ENCODE measurements around the gene CASP8AP2.
A peak's percentile ranks its signal among the peaks of the same experiment; 100 is the strongest.
"Not testable (repeated sequence)": the region's sequence is repeated elsewhere in the genome, so short reads cannot be mapped to it uniquely, and the experiment has no call there.

The CASP8AP2 gene

GRCh38 chr6:89819336-89820130 lies 10.1 kb upstream of the CASP8AP2 start, which contains the start of gene MDN1:
Gene MDN1 (minus strand): TSS chr6:89819794. CDS start chr6:89819607, 187 bp downstream.
- peak; percentile 72 to 82 (median 80) for DNase-seq (ENCODE audit: low read depth in 3 of 3)

DNA sequence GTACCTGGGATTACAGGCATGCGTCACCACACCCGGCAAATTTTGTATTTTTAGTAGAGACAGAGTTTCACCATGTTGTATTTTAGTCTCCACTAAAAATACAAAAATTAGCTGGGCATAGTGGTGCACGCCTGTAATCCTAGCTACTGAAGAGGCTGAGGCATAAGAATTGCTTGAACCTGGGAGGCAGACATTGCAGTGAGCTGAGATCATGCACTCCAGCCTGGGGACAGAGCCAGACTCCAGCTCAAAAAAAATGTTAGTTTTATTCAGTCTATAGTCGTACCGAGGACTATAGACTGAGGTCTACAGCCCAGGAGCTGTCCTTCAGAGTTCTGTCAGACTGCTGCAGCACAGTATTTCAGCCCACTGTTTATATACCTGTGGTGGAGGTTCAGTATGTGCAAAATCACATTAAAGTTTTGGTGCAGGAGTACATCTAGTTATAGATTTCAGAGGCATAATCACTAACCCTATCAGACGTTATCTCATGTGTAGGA lies 3.6 kb upstream of the CASP8AP2 start:
- no peak for DNase-seq (ENCODE audit: low read depth in 3 of 3)

DNA sequence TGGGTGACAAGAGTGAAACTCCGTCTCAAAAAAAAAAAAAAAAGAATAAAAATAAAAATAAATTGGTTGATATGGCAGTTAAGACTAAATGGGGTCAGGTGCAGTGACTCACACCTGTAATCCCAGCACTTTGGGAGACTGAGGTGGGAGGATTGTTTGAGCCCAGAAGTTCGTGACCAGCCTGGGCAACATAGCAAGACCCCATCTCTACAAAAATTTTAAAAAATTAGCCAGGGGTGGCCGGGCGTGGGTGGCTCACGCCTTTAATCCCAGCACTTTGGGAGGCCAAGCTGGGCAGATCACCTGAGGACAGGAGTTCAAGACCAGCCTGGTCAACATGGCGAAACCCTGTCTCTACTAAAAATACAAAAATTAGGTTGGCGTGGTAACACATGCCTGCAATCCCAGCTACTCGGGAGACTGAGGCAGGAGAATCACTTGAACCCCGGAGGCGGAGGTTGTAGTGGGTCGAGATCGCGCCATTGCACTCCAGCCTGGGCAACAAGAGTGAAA lies 1.1 kb upstream of the CASP8AP2 start:
- not testable (repeated sequence) for DNase-seq (ENCODE audit: low read depth in 3 of 3)

GRCh38 chr6:89828988-89829471 lies 650 bp upstream of the CASP8AP2 start:
- DNase-seq (ENCODE audit: low read depth in 3 of 3): no peak

GRCh38 chr6:89830170-89830809 lies 610 bp downstream of the CASP8AP2 start:
- no peak for DNase-seq (ENCODE audit: low read depth in 3 of 3)

DNA sequence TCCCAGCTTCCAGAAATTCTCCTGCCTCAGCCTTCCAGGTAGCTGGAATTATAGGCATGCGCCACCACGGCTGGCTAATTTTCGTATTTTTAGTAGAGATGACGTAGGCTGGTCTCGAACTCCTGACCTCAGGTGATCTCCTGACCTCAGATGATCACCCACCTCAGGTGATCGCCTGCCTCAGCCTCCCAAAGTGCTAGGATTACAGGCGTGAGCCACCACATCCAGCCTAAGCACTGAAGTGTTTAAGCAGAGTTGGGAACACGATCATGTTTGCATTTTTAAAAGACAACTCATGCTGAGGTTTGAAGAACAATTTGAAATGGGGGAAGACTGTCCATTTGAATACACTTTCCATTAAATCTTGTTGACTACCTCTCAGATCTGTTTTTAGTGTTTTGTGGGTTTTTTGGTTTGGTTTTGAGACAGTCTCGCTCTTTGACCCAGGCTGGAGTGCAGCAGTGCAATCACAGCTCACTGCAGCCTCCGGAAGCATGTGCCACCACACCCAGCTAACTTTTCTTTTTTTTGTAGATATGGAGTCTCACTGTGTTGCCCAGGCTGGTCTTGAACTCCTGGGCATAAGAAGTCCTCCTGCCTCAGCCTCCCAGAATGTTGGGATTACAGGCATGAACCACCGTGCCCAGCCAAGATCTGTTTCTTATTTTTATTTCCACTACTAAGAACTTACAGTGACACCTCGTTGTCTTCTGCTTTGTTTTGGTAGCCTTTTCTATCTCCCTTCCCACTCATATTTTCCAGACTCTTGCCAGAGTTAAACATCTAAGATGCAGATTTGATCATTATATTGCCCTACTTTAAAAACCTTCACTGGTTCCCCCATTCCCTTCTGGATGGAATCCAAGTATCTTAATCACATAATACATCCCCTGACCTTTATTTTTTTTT lies 5.5 kb downstream of the CASP8AP2 start:
- DNase-seq (ENCODE audit: low read depth in 3 of 3): peak in 1 of 3 experiments; percentile 6

DNA sequence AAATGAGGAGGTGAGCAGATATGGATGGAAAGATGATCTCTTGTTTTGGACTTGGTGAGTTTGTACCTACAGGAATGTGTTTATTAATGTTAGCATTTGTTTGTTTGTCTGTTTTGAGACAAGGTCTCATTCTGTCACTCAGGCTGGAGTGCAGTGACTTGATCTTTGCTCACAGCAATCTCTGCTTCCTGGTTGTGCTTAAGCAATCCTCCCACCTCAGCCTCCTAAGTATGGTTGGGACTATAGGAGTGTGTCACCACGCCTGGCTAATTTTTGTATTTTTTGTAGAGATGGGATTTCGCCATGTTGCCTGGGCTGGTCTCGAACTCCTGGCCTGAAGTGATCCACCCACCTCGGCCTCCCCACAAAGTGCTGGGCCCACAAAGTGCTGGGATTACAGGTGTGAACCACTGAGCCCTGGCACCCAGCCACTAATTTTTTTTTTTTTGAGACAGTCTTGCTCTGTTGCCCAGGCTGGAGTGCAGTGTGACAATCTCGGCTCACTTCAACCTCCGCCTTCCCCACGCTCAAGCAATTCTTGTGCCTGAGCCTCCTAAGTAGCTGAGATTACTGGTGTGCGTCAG lies 7.1 kb downstream of the CASP8AP2 start:
- DNase-seq (ENCODE audit: low read depth in 3 of 3): no peak

- DNase-seq (ENCODE audit: low read depth in 3 of 3): no peak
These were observed 10.9 kb downstream of the CASP8AP2 start for GRCh38 chr6:89840538-89840937.

GRCh38 chr6:89842228-89842627 lies 12.5 kb downstream of the CASP8AP2 start:
- DNase-seq (ENCODE audit: low read depth in 3 of 3): no peak

DNA sequence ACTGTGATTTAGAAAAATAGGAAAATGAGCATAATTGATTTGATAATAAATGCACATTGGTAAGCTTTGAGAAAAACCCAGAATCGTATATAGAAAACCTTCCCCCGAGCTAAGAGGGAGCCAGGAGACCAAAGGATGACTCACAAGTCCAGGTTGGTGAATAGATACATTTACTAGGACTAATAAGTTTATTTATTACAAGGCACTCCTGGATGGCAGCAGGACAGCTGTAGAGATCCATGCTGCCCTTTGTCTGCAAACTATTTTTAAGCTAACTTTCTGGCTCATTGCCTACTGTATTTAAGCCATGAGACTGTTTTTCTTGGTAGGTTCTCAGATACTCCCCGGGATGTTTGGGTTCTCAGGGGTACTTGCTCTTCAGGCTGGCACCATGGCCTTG lies 13.4 kb downstream of the CASP8AP2 start:
- no peak for DNase-seq (ENCODE audit: low read depth in 3 of 3)

GRCh38 chr6:89847513-89847912 lies 17.8 kb downstream of the CASP8AP2 start:
- not testable (repeated sequence) for DNase-seq (ENCODE audit: low read depth in 3 of 3)

DNA sequence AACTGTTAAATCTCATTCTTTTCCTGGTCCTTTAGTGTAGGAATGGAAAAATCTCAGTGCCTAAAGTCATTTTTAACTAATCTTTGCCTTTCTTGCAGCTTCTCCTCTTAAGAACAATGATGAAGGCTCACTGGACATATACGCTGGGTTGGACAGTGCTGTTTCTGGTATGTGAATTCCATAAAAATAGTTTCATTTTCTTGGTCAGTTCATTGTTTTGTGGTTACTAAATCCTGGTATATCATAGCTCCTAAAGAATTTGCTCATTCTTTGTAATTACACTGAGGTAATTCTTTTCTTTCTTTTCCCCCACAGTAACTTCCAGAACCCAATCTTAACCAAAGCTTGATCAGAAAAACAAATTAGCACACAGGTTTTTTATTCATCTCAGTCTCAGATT lies 23.4 kb downstream of the CASP8AP2 start:
- no peak for DNase-seq (ENCODE audit: low read depth in 3 of 3)

- no peak for DNase-seq (ENCODE audit: low read depth in 3 of 3)
These were observed 28.4 kb downstream of the CASP8AP2 start for GRCh38 chr6:89858041-89858440.

DNA sequence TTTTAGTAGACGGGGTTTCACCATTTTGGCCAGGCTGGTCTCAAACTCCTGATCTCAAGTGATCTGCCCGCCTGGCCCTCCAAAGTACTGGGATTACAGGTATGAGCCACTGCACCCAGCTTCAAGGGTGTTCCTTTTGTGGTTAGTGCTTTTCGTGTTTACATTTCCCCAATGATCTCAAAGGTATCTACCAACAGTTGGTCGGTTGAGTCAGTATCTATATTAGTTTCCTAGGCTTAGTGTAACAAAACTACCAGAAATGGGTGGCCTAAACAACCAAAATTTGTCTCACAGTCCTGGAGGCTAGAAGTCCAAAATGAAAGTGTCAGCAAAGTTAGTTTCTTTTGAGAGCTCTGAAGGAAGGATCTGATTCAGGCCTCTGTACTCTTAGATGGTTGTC lies 30.1 kb downstream of the CASP8AP2 start:
- DNase-seq (ENCODE audit: low read depth in 3 of 3): no peak

DNA sequence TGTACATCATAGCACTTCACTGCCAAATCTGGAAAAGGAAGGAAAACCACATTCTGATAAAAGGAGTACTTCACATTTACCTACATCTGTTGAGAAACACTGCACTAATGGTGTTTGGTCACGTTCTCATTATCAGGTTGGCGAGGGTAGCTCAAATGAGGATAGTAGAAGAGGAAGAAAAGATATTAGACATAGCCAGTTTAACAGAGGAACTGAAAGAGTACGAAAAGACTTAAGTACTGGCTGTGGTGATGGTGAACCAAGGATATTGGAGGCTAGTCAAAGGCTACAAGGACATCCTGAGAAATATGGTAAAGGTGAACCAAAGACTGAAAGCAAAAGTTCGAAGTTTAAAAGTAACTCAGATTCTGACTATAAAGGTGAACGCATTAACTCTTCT lies 32.6 kb downstream of the CASP8AP2 start:
- DNase-seq (ENCODE audit: low read depth in 3 of 3): no peak

DNA sequence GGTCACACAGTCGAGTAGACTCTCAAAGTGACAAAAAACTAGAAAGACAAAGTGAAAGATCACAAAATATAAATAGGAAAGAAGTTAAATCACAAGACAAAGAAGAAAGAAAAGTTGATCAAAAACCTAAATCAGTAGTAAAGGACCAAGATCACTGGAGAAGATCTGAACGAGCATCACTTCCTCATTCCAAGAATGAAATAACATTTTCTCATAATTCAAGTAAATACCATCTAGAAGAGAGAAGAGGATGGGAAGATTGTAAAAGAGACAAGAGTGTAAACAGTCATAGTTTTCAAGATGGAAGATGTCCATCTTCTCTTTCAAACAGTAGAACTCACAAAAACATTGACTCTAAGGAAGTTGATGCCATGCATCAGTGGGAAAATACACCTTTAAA lies 33.0 kb downstream of the CASP8AP2 start:
- no peak for DNase-seq (ENCODE audit: low read depth in 3 of 3)

GRCh38 chr6:89866024-89866678 lies 36.5 kb downstream of the CASP8AP2 start:
- no peak for DNase-seq (ENCODE audit: low read depth in 3 of 3)

DNA sequence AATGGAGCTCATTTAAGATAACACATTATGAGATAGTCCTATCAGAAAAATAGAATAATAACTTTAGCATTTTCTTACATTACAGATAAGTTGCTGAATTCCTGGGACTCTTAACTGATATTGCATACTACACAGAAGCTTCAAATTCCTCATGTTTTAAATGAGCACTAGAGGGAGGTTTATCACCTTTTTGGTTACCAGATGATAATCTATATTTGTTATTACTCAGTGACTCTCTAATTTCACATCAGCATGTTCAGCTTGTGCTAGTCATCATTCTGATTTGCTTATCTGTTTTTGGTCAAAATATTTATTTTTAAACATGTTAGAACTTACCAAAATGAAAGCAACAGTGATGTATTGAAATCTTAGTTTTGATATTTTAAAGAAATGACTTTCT lies 44.0 kb downstream of the CASP8AP2 start:
- no peak for DNase-seq (ENCODE audit: low read depth in 3 of 3)

DNA sequence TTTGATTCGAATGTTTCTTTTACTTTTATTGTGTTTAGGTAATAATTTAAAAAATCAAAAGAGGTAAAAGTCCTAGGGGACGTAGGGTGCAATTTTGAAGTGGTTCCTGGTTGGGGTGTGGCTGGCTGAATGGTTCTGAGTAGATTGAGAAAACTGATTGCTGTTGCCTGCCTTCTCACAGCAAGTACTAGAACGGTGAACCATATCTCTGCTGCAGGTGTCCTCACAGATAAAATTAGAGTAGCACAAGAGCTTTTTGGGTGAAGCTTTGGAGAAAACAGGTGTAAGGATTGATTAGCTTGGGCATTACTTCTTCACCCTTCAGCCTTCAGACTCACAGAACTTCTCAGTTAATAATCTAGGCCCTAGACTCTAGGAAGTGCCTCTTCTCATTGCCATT lies 44.8 kb downstream of the CASP8AP2 start:
- DNase-seq (ENCODE audit: low read depth in 3 of 3): no peak

DNA sequence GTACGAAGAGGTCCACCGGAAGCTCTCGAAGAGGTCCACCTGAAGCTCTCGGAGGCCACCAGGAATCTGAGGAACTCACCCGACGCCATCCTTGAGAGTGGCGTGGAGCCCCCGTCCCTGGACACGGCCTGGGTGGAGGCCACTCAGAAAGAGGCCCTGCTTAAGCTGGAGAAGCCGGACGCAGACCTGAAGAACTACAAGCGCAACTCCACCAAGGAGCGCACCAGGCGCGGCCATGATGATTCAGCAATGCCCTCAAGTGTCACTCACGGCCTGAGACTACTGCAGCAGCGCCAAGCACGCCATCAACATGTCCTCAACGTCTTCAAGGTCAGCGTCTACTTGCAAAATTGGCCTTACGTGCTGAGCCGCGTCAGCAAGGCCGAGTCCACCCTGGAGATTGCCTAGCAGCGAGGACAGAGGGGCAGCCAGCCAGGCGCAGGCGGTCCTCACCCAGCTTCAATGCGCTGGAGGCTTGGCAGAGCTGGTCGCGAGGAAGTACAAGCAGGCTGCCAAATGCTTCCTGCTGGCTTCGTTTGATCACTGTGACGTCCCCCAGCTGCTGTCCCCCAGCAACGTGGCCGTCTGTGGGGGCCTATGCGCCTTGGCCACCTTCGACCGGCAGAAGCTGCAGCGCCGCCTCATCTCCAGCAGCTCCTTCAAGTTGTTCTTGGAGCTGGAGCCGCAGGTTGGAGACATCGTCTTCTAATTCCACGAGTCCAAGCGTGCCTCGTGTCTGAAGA lies 56.9 kb downstream of the CASP8AP2 start:
- DNase-seq (ENCODE audit: low read depth in 3 of 3): no peak

Measured in stimulated activated CD4-positive, alpha-beta T cell treated with anti-CD3 and anti-CD28 coated beads, TNF-alpha, amount 100 ng/mL, for 4 hours (primary cell).